ENCODE data around the gene RAPGEF4.
"Not testable (repeated sequence)": the region's sequence is repeated elsewhere in the genome, so short reads cannot be mapped to it uniquely, and the experiment has no call there.

RAPGEF4 gene

GRCh38 chr2:172725746-172726145 lies 9.9 kb upstream of the RAPGEF4 start:
- DNase-seq (ENCODE audit: extremely low read depth in 1 of 2, low read depth in 1 of 2) = no peak

GRCh38 chr2:172726172-172726735 lies 9.4 kb upstream of the RAPGEF4 start:
- no peak for DNase-seq (ENCODE audit: extremely low read depth in 1 of 2, low read depth in 1 of 2)

- DNase-seq (ENCODE audit: extremely low read depth in 1 of 2, low read depth in 1 of 2) = no peak
These were observed 5.2 kb upstream of the RAPGEF4 start for GRCh38 chr2:172730411-172730810.

GRCh38 chr2:172734711-172735581 lies 699 bp upstream of the RAPGEF4 start:
- DNase-seq (ENCODE audit: extremely low read depth in 1 of 2, low read depth in 1 of 2) = no peak

GRCh38 chr2:172736424-172737174 lies 954 bp downstream of the RAPGEF4 start:
- DNase-seq (ENCODE audit: extremely low read depth in 1 of 2, low read depth in 1 of 2) = no peak

GRCh38 chr2:172739661-172740266 lies 4.1 kb downstream of the RAPGEF4 start:
- DNase-seq (ENCODE audit: extremely low read depth in 1 of 2, low read depth in 1 of 2) = no peak

- no peak for DNase-seq (ENCODE audit: extremely low read depth in 1 of 2, low read depth in 1 of 2)
These were observed 5.2 kb downstream of the RAPGEF4 start for GRCh38 chr2:172740856-172741255.

GRCh38 chr2:172742931-172743540 lies 7.4 kb downstream of the RAPGEF4 start:
- no peak for DNase-seq (ENCODE audit: extremely low read depth in 1 of 2, low read depth in 1 of 2)

GRCh38 chr2:172743898-172744297 lies 8.3 kb downstream of the RAPGEF4 start:
- DNase-seq (ENCODE audit: extremely low read depth in 1 of 2, low read depth in 1 of 2) = no peak

GRCh38 chr2:172745636-172746035 lies 10.0 kb downstream of the RAPGEF4 start:
- no peak for DNase-seq (ENCODE audit: extremely low read depth in 1 of 2, low read depth in 1 of 2)

GRCh38 chr2:172748543-172748942 lies 12.9 kb downstream of the RAPGEF4 start:
- DNase-seq (ENCODE audit: extremely low read depth in 1 of 2, low read depth in 1 of 2) = not testable (repeated sequence)

- no peak for DNase-seq (ENCODE audit: extremely low read depth in 1 of 2, low read depth in 1 of 2)
These were observed 13.7 kb downstream of the RAPGEF4 start for GRCh38 chr2:172749388-172749787.

- DNase-seq (ENCODE audit: extremely low read depth in 1 of 2, low read depth in 1 of 2) = no peak
These were observed 15.9 kb downstream of the RAPGEF4 start for GRCh38 chr2:172751564-172751963.

- DNase-seq (ENCODE audit: extremely low read depth in 1 of 2, low read depth in 1 of 2) = no peak
These were observed 18.0 kb downstream of the RAPGEF4 start for GRCh38 chr2:172753610-172754009.

- no peak for DNase-seq (ENCODE audit: extremely low read depth in 1 of 2, low read depth in 1 of 2)
These were observed 23.8 kb downstream of the RAPGEF4 start for GRCh38 chr2:172759441-172759840.

- DNase-seq (ENCODE audit: extremely low read depth in 1 of 2, low read depth in 1 of 2) = no peak
These were observed 25.7 kb downstream of the RAPGEF4 start for GRCh38 chr2:172761306-172761705.

GRCh38 chr2:172762574-172762973 lies 26.9 kb downstream of the RAPGEF4 start:
- DNase-seq (ENCODE audit: extremely low read depth in 1 of 2, low read depth in 1 of 2) = no peak

GRCh38 chr2:172763079-172763478 lies 27.4 kb downstream of the RAPGEF4 start:
- no peak for DNase-seq (ENCODE audit: extremely low read depth in 1 of 2, low read depth in 1 of 2)

- no peak for DNase-seq (ENCODE audit: extremely low read depth in 1 of 2, low read depth in 1 of 2)
These were observed 30.0 kb downstream of the RAPGEF4 start for GRCh38 chr2:172765662-172766061.

- DNase-seq (ENCODE audit: extremely low read depth in 1 of 2, low read depth in 1 of 2) = no peak
These were observed 32.8 kb downstream of the RAPGEF4 start for GRCh38 chr2:172768401-172768800.

GRCh38 chr2:172769879-172770278 lies 34.2 kb downstream of the RAPGEF4 start:
- DNase-seq (ENCODE audit: extremely low read depth in 1 of 2, low read depth in 1 of 2) = no peak

All from activated CD8-positive, alpha-beta memory T cell treated with anti-CD3 and anti-CD28 coated beads for 1 hour (primary cell).